SK-N-SH treated with all-trans-retinoic acid at 6 μM for 48 hours (cell line): ENCODE measurements around the gene RNH1.

Experiments
- ATAC-seq: fragments of 200-7000 bp; cut with Tn5 transposase; 3 replicates; pipeline ENCODE4 v1.9.1; 2020; ENCODE audit warnings: mild to moderate bottlenecking, moderate library complexity
- ARNTL ChIP-seq: fragments of 450-650 bp; formaldehyde crosslinking; IDR thresholded peaks from 2 replicates; pipeline ENCODE4 v1.5.0; 2020; ENCODE audit warnings: low read depth, mild to moderate bottlenecking, moderate library complexity, borderline replicate concordance
- BACH2 ChIP-seq: fragments of 250-450 bp; sonication (Bioruptor Pico); IDR thresholded peaks from 2 replicates; pipeline ENCODE4 v1.9.0; 2021; ENCODE audit warnings: mild to moderate bottlenecking, borderline replicate concordance
- CREB5 ChIP-seq: fragments of 250-450 bp; sonication (Bioruptor Pico); IDR thresholded peaks from 2 replicates; pipeline ENCODE4 v1.5.1; 2020; ENCODE audit warnings: low read depth, mild to moderate bottlenecking, moderate library complexity
- CSDC2 ChIP-seq: fragments of 250-450 bp; sonication (Bioruptor Pico); IDR thresholded peaks from 2 replicates; pipeline ENCODE4 v1.5.0; 2020; ENCODE audit warnings: mild to moderate bottlenecking, moderate library complexity
- CSRNP3 ChIP-seq: fragments of 250-450 bp; sonication (Bioruptor Pico); IDR thresholded peaks from 2 replicates; pipeline ENCODE4 v1.5.1; 2021; ENCODE audit warnings: mild to moderate bottlenecking, moderate library complexity
- ESRRG ChIP-seq: fragments of 250-450 bp; sonication (Bioruptor Pico); IDR thresholded peaks from 2 replicates; pipeline ENCODE4 v1.6.1; 2021; ENCODE audit warnings: mild to moderate bottlenecking
- ISL1 ChIP-seq: fragments of 250-450 bp; sonication (Bioruptor Pico); IDR thresholded peaks from 2 replicates; pipeline ENCODE4 v2.1.2; 2022; ENCODE audit warnings: mild to moderate bottlenecking, moderate library complexity
- OSR1 ChIP-seq: fragments of 250-450 bp; sonication (Bioruptor Pico); IDR thresholded peaks from 2 replicates; pipeline ENCODE4 v1.8.0; 2022; ENCODE audit warnings: moderate library complexity, mild to moderate bottlenecking, inconsistent platforms
- PATZ1 ChIP-seq: fragments of 250-450 bp; sonication (Bioruptor Pico); IDR thresholded peaks from 2 replicates; pipeline ENCODE4 v1.8.0; 2020; ENCODE audit warnings: mild to moderate bottlenecking, moderate library complexity, borderline replicate concordance
- POU6F1 ChIP-seq: fragments of 250-450 bp; sonication (Bioruptor Pico); IDR thresholded peaks from 2 replicates; pipeline ENCODE4 v1.8.0; 2021; ENCODE audit warnings: low read depth, mild to moderate bottlenecking, moderate library complexity, borderline replicate concordance
- PPARA ChIP-seq: fragments of 250-450 bp; sonication (Bioruptor Pico); IDR thresholded peaks from 2 replicates; pipeline ENCODE4 v1.5.0; 2020; ENCODE audit warnings: mild to moderate bottlenecking, borderline replicate concordance
- RARB ChIP-seq: fragments of 250-450 bp; sonication (Bioruptor Pico); IDR thresholded peaks from 2 replicates; pipeline ENCODE4 v1.8.0; 2021; ENCODE audit warnings: mild to moderate bottlenecking, moderate library complexity
- SNAI2 ChIP-seq: fragments of 250-450 bp; sonication (Bioruptor Pico); IDR thresholded peaks from 2 replicates; pipeline ENCODE4 v1.5.0; 2020; ENCODE audit warnings: mild to moderate bottlenecking, moderate library complexity
- TCF4 ChIP-seq: fragments of 250-450 bp; sonication (Bioruptor Pico); IDR thresholded peaks from 2 replicates; pipeline ENCODE4 v1.8.0; 2021; ENCODE audit warnings: mild to moderate bottlenecking, moderate library complexity, borderline replicate concordance
- TOX ChIP-seq: fragments of 250-450 bp; sonication (Bioruptor Pico); IDR thresholded peaks from 2 replicates; pipeline ENCODE4 v1.8.0; 2021; ENCODE audit warnings: mild to moderate bottlenecking, moderate library complexity, borderline replicate concordance
- TSHZ2 ChIP-seq: fragments of 250-450 bp; sonication (Bioruptor Pico); IDR thresholded peaks from 2 replicates; pipeline ENCODE4 v1.5.0; 2020; ENCODE audit warnings: mild to moderate bottlenecking, moderate library complexity
- ZC3H10 ChIP-seq: fragments of 250-450 bp; sonication (Bioruptor Pico); IDR thresholded peaks from 2 replicates; pipeline ENCODE4 v1.5.1; 2021; ENCODE audit warnings: mild to moderate bottlenecking, moderate library complexity
- ZFP3 ChIP-seq: fragments of 250-450 bp; sonication (Bioruptor Pico); IDR thresholded peaks from 2 replicates; pipeline ENCODE4 v1.5.0; 2020; ENCODE audit warnings: mild to moderate bottlenecking, moderate library complexity
- ZFP30 ChIP-seq: fragments of 450-650 bp; formaldehyde crosslinking; IDR thresholded peaks from 2 replicates; pipeline ENCODE4 v1.5.0; 2022; ENCODE audit warnings: mild to moderate bottlenecking, moderate library complexity
- ZNF565 ChIP-seq: fragments of 450-650 bp; formaldehyde crosslinking; conservative IDR thresholded peaks from 2 replicates; pipeline ENCODE4 v1.5.0; 2020; ENCODE audit warnings: low read depth, mild to moderate bottlenecking, moderate library complexity
- ZNF70 ChIP-seq: fragments of 450-650 bp; formaldehyde crosslinking; IDR thresholded peaks from 2 replicates; pipeline ENCODE4 v1.5.0; 2020; ENCODE audit warnings: mild to moderate bottlenecking, moderate library complexity
- ZNF8 ChIP-seq: fragments of 450-650 bp; formaldehyde crosslinking; IDR thresholded peaks from 2 replicates; pipeline ENCODE4 v1.5.0; 2020; ENCODE audit warnings: mild to moderate bottlenecking, moderate library complexity

Gene RNH1

GRCh38 chr11:454801-455565 lies 52.1 kb downstream of the RNH1 start:
- ATAC-seq = no peak
- TF ChIP-seq TSHZ2 (CRISPR knock-in tag) (no peak), CSRNP3 (CRISPR knock-in tag) (no peak), SNAI2 (CRISPR knock-in tag) (no peak), CREB5 (CRISPR knock-in tag) (no peak), TCF4 (no peak), ESRRG (CRISPR knock-in tag) (no peak), ISL1 (CRISPR knock-in tag) (no peak), ZFP30 (CRISPR knock-in tag) (no peak), TOX (CRISPR knock-in tag) (no peak), CSDC2 (CRISPR knock-in tag) (no peak), POU6F1 (CRISPR knock-in tag) (no peak), ARNTL (CRISPR knock-in tag) (no peak)
- TF ChIP-seq, all 23 proteins: peak for 0

GRCh38 chr11:454043-454442 lies 53.0 kb downstream of the RNH1 start:
- no peak for ATAC-seq
- TF ChIP-seq TCF4 = no peak
- TF ChIP-seq ZFP3 = no peak
- TF ChIP-seq POU6F1 (CRISPR knock-in tag) = no peak
- no peak for TF ChIP-seq BACH2 (CRISPR knock-in tag)
- TF ChIP-seq RARB (CRISPR knock-in tag) = no peak
- TF ChIP-seq ZNF565 (CRISPR knock-in tag) = no peak
- no peak for TF ChIP-seq ZC3H10 (CRISPR knock-in tag)
- no peak for TF ChIP-seq ISL1 (CRISPR knock-in tag)
- no peak for TF ChIP-seq CSDC2 (CRISPR knock-in tag)
- no peak for TF ChIP-seq OSR1
- no peak for TF ChIP-seq ZNF70 (CRISPR knock-in tag)
- TF ChIP-seq PPARA (CRISPR knock-in tag) = no peak
- no peak for TF ChIP-seq CREB5 (CRISPR knock-in tag)
- TF ChIP-seq TOX (CRISPR knock-in tag) = no peak
- no peak for TF ChIP-seq PATZ1 (CRISPR knock-in tag)
- no peak for TF ChIP-seq ESRRG (CRISPR knock-in tag)
- no peak for TF ChIP-seq TSHZ2 (CRISPR knock-in tag)
- no peak for TF ChIP-seq ZNF8
- no peak for TF ChIP-seq SNAI2 (CRISPR knock-in tag)
